K562 (cell line): Measurements from ENCODE around the gene LIMS2. TPM values are rescaled to one million over a fixed set of nuclear protein-coding genes. Genes with fewer than 3 reads are reported as not detected.
A peak's percentile ranks its signal among the peaks of the same experiment; 100 is the strongest.

ENCODE experiments used
- ATAC-seq: fragments of 200-7000 bp; cut with Tn5 transposase; 3 replicates; pipeline ENCODE4 v1.9.1; 2020; ENCODE audit warnings: moderate library complexity
- BruUV-seq: library from RNA; stranded (reverse); fragments of 400-500 nt; replicated peaks from 2 replicates; lab custom pipeline; 2021; lab: Mats Ljungman, UMichigan
- CTCF ChIA-PET: fragments of 300-600 bp; formaldehyde crosslinking; extraction: SDS; loops from one replicate; lab custom pipeline; 2021; ENCODE audit warnings: low intra/inter-chr PET ratio; lab: Yijun Ruan, JAX
- POLR2A ChIA-PET: fragments of 300-600, 350-650 bp; sonication (Branson Sonifier 250); formaldehyde crosslinking; extraction: SDS; loops from one replicate; lab custom pipeline; 2021; ENCODE audit warnings: antibody characterized with exemption, inconsistent platforms; lab: Yijun Ruan, JAX
- DNase-seq, 4 experiments: peaks; one replicate each; pipeline versions ENCODE4 v3.0.0 to v3.0.0-alpha.2; 2011 to 2018; ENCODE audit warnings: low spot score in 3 of 4, mixed read lengths in 3 of 4; ENCODE audit errors: extremely low read depth in 1 of 4
- FAIRE-seq: peaks from 2 replicates; lab custom pipeline; 2011; peaks lifted over from hg19 to GRCh38; lab: Jason Lieb, UNC
- H2AFZ ChIP-seq: 2 replicates; pipeline ENCODE4 v1.6.0; 2011; ENCODE audit warnings: low read depth, low read length, control low read depth, inconsistent platforms
- H3K27ac ChIP-seq: fragments of 200-600 bp; 3 replicates; pipeline ENCODE4 v1.8.0; 2011; ENCODE audit warnings: low read depth, mild to moderate bottlenecking, control low read depth, inconsistent platforms, low read length, moderate library complexity, mixed read lengths; ENCODE audit errors: extremely low read depth
- H3K27me3 ChIP-seq, 2 experiments: fragments of 300-600 bp in 1 of 2; 2 replicates in 1 of 2; 3 replicates in 1 of 2; pipeline versions ENCODE4 v1.6.0 to v1.8.0; 2011; ENCODE audit warnings: inconsistent platforms in 2 of 2, low read length in 2 of 2, mild to moderate bottlenecking in 1 of 2, mixed read lengths in 1 of 2, moderate library complexity in 1 of 2; ENCODE audit not compliant: control insufficient read depth in 2 of 2, insufficient read depth in 2 of 2
- H3K36me3 ChIP-seq: fragments of 300-600 bp; 3 replicates; pipeline ENCODE4 v1.8.0; 2011; ENCODE audit warnings: mild to moderate bottlenecking, low read length, inconsistent platforms; ENCODE audit not compliant: control insufficient read depth, insufficient read depth
- H3K4me1 ChIP-seq, 2 experiments: fragments of 200-600 bp in 1 of 2; replicated peaks in 1 of 2; 2 replicates in 1 of 2; 3 replicates in 1 of 2; pipeline versions ENCODE4 v1.5.1 to v1.8.0; 2011; ENCODE audit warnings: inconsistent platforms in 2 of 2, low read length in 2 of 2, mild to moderate bottlenecking in 1 of 2, mixed read lengths in 1 of 2, moderate library complexity in 1 of 2; ENCODE audit not compliant: control insufficient read depth in 2 of 2, insufficient read depth in 2 of 2
- H3K4me2 ChIP-seq: 2 replicates; pipeline ENCODE4 v1.6.1; 2011; ENCODE audit warnings: low read length, control low read depth, inconsistent platforms, mixed read lengths; ENCODE audit not compliant: insufficient read depth
- H3K4me3 ChIP-seq: fragments of 200-600 bp; sonication (generic), shearing (Covaris generic); 2 replicates; pipeline ENCODE4 v1.5.1; 2016; ENCODE audit warnings: control low read depth, inconsistent platforms
- H3K79me2 ChIP-seq: fragments of 200-600 bp; 3 replicates; pipeline ENCODE4 v1.8.0; 2011; ENCODE audit warnings: low read length, inconsistent platforms; ENCODE audit not compliant: control insufficient read depth, insufficient read depth
- H3K9ac ChIP-seq, 2 experiments: 2 replicates each; pipeline versions ENCODE4 v1.6.0 to v1.6.1; 2011; ENCODE audit warnings: low read depth in 2 of 2, low read length in 2 of 2, control low read depth in 1 of 2, inconsistent platforms in 1 of 2, mild to moderate bottlenecking in 1 of 2, mixed read lengths in 1 of 2; ENCODE audit not compliant: insufficient read depth in 1 of 2
- H3K9me1 ChIP-seq: one replicate; pipeline ENCODE4 v1.6.0; 2011; ENCODE audit warnings: inconsistent platforms, mild to moderate bottlenecking, low read length, moderate library complexity; ENCODE audit not compliant: control insufficient read depth, insufficient read depth
- H3K9me3 ChIP-seq: replicated peaks from 2 replicates; pipeline ENCODE4 v1.5.1; 2011; ENCODE audit warnings: low read depth, low read length, inconsistent platforms; ENCODE audit not compliant: control insufficient read depth, insufficient read depth
- H4K20me1 ChIP-seq: replicated peaks from 2 replicates; pipeline ENCODE4 v1.6.1; 2011; ENCODE audit warnings: low read length, inconsistent platforms, mixed read lengths; ENCODE audit not compliant: control insufficient read depth, insufficient read depth
- CCAR2 ChIP-seq: fragments of 200-400 bp; formaldehyde crosslinking; IDR thresholded peaks from 2 replicates; pipeline ENCODE4 v1.6.1; 2017; ENCODE audit warnings: mild to moderate bottlenecking, low read depth, low read length
- HIVEP1 ChIP-seq: fragments of 250-450 bp; sonication (Bioruptor Pico); IDR thresholded peaks from 2 replicates; pipeline ENCODE4 v1.4.0; 2020; ENCODE audit warnings: mild to moderate bottlenecking
- MBD2 ChIP-seq: sonication (generic); IDR thresholded peaks from 2 replicates; pipeline ENCODE4 v1.6.1; 2016; ENCODE audit warnings: low read depth, borderline replicate concordance
- NBN ChIP-seq: fragments of 450-650 bp; IDR thresholded peaks from 2 replicates; pipeline ENCODE4 v1.6.1; 2016; ENCODE audit warnings: low read depth, mild to moderate bottlenecking
- NR2C1 ChIP-seq, 2 experiments: fragments of 450-650 bp; IDR thresholded peaks; 2 replicates each; pipeline ENCODE4 v1.6.1; 2017; ENCODE audit warnings: mild to moderate bottlenecking in 2 of 2, antibody characterized with exemption in 1 of 2, inconsistent platforms in 1 of 2, missing compliant biosample characterization in 1 of 2, missing genetic modification characterization in 1 of 2
- POLR3G ChIP-seq: IDR thresholded peaks from 2 replicates; pipeline ENCODE4 v1.6.1; 2011; ENCODE audit not compliant: insufficient read length, insufficient replicate concordance; ENCODE audit errors: extremely low read depth
- SMC3 ChIP-seq: conservative IDR thresholded peaks from 2 replicates; pipeline ENCODE4 v1.6.1; 2011; ENCODE audit warnings: low read depth, low read length, improper control_type of control experiment; ENCODE audit not compliant: insufficient read depth
- TFAM ChIP-seq: fragments of 250-450 bp; sonication (Bioruptor Pico); conservative IDR thresholded peaks from 2 replicates; pipeline ENCODE4 v1.5.0; 2021; ENCODE audit warnings: mild to moderate bottlenecking, moderate library complexity
- ZNF184 ChIP-seq: sonication (generic); formaldehyde crosslinking; IDR thresholded peaks from 2 replicates; pipeline ENCODE4 v1.5.0; 2020; ENCODE audit warnings: missing genetic modification reagents
- WGBS: fragments of 100-300 bp; shearing (Covaris generic); methylation state at CpG from one replicate; pipeline ENCODE4 v1.1.6; 2016; ENCODE audit warnings: low coverage, mixed read lengths; ENCODE audit not compliant: insufficient coverage; ENCODE audit errors: missing lambda C conversion rate; 5-methylcytosine and 5-hydroxymethylcytosine counted together
- in situ Hi-C: fragments of 300-500 bp; cut with MboI; formaldehyde crosslinking; loops from 4 replicates; pipeline ENCODE4 v1.15.0; 2018; ENCODE audit warnings: inconsistent platforms, mixed read lengths
- intact Hi-C: fragments of 100-400 bp; cut with micrococcal nuclease; formaldehyde crosslinking; loops from 2 replicates; pipeline ENCODE4 v1.14.2; 2022
- polyA plus RNA-seq, 8 experiments: library from polyadenylated mRNA; depleted of rRNA in 4 of 8; stranded (reverse) in 5 of 8; unstranded in 3 of 8; fragments of >200 nt; fragmentation: Nextera tagmentation in 2 of 8; fragmentation: Illumina TruSeq in 1 of 8; extraction: Ambion mirVana in 2 of 8; extraction: Trizol in 1 of 8; gene quantifications; 2 replicates each; pipeline versions ENCODE4 v1.2.1 to v1.2.3, GENCODE V29; 2011 to 2014; ENCODE audit warnings: inconsistent platforms in 1 of 8, missing spikeins in 1 of 8
- total RNA-seq, 7 experiments: library from RNA; depleted of rRNA in 6 of 7; stranded (reverse); fragments of >200 nt in 6 of 7; fragmentation: Illumina TruSeq in 2 of 7; extraction: Trizol in 2 of 7; gene quantifications; 2 replicates each; pipeline versions ENCODE4 v1.2.1 to v1.2.3, GENCODE V29; 2011 to 2021; ENCODE audit warnings: low replicate concordance in 1 of 7
- TF ChIP-seq, protein P1 (sequence below): sonication (generic); formaldehyde crosslinking; IDR thresholded peaks from 2 replicates; pipeline ENCODE4 v1.8.0; 2022; ENCODE audit warnings: mild to moderate bottlenecking, missing genetic modification reagents, borderline replicate concordance

The LIMS2 gene
- total and polyA plus RNA-seq, 9 of the 15 experiments (the other 6 are each of a cell fraction or from before 2014, with no cell fraction given): 0.04 to 0.22 TPM; not detected in 7

DNA sequence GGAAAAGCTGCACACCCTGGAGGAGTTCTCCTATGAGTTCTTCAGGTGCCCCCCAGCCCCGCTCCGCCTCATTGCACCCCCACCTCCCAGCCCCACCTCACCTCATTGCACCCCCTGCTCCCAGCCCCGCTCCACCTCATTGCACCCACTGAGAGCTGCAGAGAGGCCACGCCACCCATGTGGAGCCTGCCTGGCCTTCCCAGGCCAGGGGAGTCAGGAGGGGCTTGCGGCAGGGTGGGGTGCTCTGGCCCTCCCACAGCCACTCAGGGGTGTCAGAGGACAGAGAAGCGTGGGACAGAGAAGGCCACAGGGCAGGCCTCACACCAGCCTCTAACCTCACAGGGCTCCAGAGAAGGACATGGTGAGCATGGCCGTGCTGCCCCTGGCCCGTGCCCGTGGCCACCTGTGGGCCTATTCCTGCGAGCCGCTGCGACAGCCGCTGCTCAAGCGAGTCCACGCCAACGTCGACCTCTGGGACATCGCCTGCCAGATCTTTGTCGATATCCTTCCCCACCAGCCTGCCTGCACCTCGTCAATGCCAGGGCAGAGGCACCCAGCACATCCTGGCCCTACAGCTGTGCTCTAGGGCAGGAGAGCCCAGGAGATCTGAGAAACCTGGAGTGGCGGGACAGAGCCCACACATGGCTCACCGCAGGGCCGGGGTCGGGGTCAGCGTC, 44.3 kb downstream of the LIMS2 start:
- Histone ChIP-seq H3K9ac (peak overlapping the region in 1 of 2 experiments; percentile 52; a peak in 2 of 4 replicates), H3K79me2 (no peaks in the 10 kb centered on the region), H2AFZ (no peak overlapping the region), H3K36me3 (no peaks in the 10 kb centered on the region), H3K4me3 (no peak overlapping the region), H3K4me1 (peaks cover 0 to 52% of the 10 kb centered on the region in 2 experiments; a peak in 2 of 5 replicates), H4K20me1 (peaks cover 4% of the 10 kb centered on the region; the same call in 1 of the 2 replicates), H3K4me2 (no peak overlapping the region), H3K27me3 (peaks cover 21 to 80% of the 10 kb centered on the region in 2 experiments; a peak in 4 of 5 replicates), H3K9me1 (no peaks in the 10 kb centered on the region), H3K9me3 (no peaks in the 10 kb centered on the region), H3K27ac (no peak overlapping the region)
- 4% methylated on average over 24 of the region's 25 CpGs for WGBS
- no peak for FAIRE-seq
- intact Hi-C loops: no loop called here
- POLR2A ChIA-PET: interaction anchor here (0.5 to 1.3 kb wide), 4 partner anchors 10 to 1217 kb away, joined by 3 to 6 read pairs (median 3); no protein-coding TSS in a partner anchor
- DNase-seq: no peak
- BruUV-seq: no TSS peak
- in situ Hi-C loops: no loop called here
- CTCF ChIA-PET: no interaction called here
- TF ChIP-seq POLR3G: no peak
- TF ChIP-seq SMC3: no peak
- TF ChIP-seq NBN: no peak
- no peak for TF ChIP-seq MBD2
- TF ChIP-seq, protein P1, sequence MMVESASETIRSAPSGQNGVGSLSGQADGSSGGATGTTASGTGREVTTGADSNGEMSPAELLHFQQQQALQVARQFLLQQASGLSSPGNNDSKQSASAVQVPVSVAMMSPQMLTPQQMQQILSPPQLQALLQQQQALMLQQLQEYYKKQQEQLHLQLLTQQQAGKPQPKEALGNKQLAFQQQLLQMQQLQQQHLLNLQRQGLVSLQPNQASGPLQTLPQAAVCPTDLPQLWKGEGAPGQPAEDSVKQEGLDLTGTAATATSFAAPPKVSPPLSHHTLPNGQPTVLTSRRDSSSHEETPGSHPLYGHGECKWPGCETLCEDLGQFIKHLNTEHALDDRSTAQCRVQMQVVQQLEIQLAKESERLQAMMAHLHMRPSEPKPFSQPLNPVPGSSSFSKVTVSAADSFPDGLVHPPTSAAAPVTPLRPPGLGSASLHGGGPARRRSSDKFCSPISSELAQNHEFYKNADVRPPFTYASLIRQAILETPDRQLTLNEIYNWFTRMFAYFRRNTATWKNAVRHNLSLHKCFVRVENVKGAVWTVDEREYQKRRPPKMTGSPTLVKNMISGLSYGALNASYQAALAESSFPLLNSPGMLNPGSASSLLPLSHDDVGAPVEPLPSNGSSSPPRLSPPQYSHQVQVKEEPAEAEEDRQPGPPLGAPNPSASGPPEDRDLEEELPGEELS (CRISPR knock-in tag): no peak
- no peak for TF ChIP-seq NR2C1 (IDR thresholded peaks at IDR 0.05)
- no peak for TF ChIP-seq NR2C1 (tag; IDR thresholded peaks at IDR 0.05)
- TF ChIP-seq TFAM (CRISPR knock-in tag): no peak
- no peak for TF ChIP-seq ZNF184 (CRISPR knock-in tag)
- no peak for TF ChIP-seq HIVEP1 (CRISPR knock-in tag)
- TF ChIP-seq CCAR2: no peak
- no peak for ATAC-seq
